Measurements from ENCODE around the gene MAD1L1.

- TF ChIP-seq, protein P1, sequence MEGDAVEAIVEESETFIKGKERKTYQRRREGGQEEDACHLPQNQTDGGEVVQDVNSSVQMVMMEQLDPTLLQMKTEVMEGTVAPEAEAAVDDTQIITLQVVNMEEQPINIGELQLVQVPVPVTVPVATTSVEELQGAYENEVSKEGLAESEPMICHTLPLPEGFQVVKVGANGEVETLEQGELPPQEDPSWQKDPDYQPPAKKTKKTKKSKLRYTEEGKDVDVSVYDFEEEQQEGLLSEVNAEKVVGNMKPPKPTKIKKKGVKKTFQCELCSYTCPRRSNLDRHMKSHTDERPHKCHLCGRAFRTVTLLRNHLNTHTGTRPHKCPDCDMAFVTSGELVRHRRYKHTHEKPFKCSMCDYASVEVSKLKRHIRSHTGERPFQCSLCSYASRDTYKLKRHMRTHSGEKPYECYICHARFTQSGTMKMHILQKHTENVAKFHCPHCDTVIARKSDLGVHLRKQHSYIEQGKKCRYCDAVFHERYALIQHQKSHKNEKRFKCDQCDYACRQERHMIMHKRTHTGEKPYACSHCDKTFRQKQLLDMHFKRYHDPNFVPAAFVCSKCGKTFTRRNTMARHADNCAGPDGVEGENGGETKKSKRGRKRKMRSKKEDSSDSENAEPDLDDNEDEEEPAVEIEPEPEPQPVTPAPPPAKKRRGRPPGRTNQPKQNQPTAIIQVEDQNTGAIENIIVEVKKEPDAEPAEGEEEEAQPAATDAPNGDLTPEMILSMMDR (IDR thresholded peaks at IDR 0.05; ENCODE audit: low read depth, low read length, poor library complexity, severe bottlenecking) = no peak
- TF ChIP-seq EZH2phosphoT487 (IDR thresholded peaks at IDR 0.05; ENCODE audit: borderline replicate concordance, low read length) = no peak
These were observed 24.4 kb upstream of the MAD1L1 start for GRCh38 chr7:2257046-2257551.
